GM18511 (cell line): ENCODE measurements around the gene SLC39A2.
"Not testable (repeated sequence)": the region's sequence is repeated elsewhere in the genome, so short reads cannot be mapped to it uniquely, and the experiment has no call there.

Source experiments
- ATAC-seq: cut with Tn5 transposase; IDR thresholded peaks from one replicate; pipeline ENCODE4 v1.9.1; 2021; ENCODE audit warnings: mild to moderate bottlenecking, moderate library complexity; ENCODE audit not compliant: unreplicated experiment

Gene SLC39A2

DNA sequence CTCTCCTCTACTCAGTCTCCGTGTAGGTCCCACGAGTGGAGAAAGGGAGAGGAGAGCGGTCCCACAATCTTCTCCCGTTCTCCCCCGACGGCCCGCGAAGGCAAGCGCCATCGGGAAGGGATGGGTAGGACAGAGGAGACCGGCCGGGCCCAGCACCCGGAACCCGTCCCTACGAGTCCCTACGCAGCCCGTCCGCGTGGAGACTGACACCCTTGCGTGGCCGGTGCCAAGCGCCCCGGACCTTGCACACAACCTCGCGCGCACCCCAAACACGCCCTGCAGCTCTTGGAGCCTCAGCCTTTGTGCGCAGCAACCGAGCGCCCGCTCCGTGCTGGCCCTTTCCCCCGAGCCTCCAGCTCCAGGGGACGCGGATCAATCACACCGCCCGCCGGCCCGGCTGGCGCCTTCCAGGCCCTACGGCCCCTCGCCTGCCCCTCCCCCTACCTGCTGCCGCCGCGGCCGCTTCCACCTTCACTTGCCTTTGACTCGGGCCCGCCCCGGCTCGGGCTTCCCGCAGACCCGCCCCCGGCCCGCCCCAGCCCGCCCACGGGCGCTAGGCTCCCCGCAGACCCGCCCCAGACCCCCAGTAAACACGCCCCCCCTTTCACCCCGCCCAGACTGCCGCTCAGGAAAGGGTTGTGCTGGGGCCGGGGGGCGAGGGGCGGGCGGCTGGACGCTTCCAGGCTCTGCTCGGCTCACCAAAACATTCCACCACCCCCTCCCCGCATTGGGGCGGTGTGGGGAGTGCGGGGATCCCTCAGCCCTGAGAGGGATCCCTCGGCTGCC, 25.7 kb downstream of the SLC39A2 start, which contains the start of gene NDRG2:
TSS of gene NDRG2 (minus strand) at position 477 of the 786 bp plus-strand sequence. CDS start 1,746 bp downstream, outside the sequence.
- no peak for ATAC-seq

DNA sequence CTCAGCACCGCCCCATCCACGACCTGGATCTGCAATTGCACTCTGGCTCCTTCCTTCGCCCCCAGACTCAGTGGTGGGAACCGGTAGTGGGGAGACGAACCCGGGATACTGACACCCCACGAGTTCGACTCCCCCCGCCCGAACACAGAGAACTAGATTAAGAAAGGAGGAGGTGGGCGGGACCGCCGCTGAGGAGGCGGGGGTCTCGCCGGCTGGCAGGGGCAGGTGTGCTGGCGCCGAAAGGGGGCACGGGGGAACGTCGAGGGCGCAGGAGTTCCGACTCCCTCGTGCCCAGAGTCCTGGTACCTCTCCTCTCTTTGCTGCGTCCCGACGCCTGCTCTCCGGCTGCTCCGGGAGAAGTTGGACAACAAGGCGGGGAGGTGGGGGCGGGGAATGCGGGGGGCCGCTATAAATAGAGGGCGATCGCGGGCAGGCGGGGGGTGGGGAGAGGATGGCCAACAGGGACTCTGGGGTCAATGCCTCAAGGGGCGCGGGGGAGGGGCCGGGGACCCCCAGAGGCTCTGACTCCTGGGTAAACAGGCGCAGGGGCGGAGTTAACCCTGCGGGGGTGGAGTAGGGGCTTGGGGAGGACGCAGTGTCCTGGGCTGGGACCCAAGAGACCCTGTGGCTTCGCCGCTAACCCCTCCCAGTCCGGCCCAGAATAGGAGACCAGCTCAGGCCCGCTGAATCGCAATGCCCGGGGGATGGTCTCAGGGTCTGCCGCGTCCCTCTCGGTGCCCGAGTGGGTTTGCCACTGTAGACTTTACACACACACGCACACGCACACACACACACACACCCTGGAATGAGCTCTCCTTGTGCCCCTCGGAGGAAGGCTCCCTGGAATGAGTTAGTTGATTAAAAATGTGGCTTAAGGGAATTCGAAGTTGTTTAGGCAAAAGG, 26.5 kb downstream of the SLC39A2 start:
- ATAC-seq, result no peak

DNA sequence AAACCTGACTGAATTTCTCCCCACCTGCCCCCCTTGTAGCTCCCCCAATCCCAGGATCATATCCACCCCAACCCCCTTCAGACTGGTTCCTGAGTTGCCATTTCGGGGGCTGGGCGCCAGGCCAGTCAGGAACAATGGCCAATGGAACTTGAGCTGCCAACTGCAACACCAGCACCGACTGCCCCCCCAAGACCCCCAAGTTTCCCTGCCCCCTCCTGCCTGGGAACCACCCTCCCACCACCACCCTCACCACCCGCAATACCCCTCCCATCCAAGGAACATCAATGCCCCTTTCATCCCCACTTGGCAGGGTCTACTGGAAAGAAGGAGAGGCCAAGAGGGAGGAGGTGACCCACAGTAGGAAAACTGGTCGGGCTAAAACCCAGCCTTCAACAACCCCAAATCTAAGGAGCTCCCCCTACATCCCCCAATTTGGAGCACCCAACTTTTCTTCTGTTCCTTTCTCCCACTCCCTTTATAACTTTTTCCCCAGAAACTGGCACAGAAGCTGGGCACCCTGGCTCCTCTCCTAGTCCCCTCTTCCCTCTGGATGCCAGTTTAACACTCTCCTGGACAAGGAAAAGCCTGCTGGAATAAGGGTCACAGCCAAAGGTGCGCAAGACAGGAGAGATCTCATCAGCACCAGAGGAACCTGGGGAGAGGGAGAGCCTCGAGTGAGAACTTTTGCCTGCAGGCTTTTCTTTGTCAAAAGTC, 27.3 kb downstream of the SLC39A2 start:
- ATAC-seq, result no peak

DNA sequence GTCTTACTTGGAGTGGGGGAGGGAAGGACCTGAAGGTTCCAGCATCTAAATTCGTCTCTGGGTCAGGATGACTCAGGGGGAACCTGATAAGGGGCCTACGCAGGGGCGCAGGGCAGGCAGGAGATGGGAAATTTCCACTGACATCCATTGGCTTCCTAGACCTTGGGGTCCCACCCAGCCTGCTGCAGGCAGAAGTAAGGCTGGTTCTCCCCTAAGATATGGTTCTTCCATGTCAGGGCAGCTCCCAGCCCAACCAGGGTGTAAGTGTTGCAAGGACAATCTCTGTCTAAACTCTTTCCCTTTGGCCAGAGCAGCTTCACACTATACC, 27.9 kb downstream of the SLC39A2 start:
- ATAC-seq, result no peak

DNA sequence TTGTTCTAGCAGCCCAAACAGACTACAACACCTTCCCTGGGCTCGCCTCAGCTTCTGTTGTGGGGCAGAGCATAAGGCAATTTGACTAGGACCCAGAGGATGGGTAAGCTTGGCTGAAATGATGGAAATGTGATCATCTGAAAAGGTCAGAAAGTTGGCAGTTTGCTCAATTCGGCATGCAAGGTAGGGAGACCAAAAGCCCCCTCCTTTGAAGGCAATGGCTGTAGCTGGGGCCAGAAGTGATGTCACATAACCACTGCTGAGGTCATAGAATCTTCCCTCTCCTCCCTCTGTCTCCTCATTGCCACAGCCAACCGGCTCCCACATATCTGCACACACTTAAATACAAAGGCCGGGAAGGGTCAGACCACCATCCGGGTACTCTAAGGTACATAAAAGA, 30.8 kb downstream of the SLC39A2 start, which contains the start of gene TPPP2:
TSS of gene TPPP2 (plus strand) at position 301 of the 400 bp plus-strand sequence. CDS start 365 bp downstream, outside the sequence.
- ATAC-seq, result no peak

DNA sequence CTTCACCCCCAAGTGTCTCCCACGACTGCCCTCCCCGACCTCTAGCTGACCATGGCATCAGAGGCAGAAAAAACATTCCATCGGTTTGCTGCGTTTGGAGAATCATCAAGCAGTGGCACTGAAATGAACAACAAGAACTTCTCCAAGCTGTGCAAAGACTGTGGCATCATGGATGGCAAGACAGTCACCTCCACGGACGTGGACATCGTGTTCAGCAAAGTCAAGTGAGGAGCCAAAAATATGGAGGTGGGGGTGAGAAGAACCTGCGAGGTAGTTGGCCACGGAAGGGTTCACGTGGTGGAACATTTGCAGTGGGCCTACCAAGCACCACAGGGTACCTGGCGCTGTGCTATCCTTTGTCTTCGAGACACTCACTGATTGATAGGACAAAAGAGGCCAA, 31.4 kb downstream of the SLC39A2 start:
- no peak for ATAC-seq

DNA sequence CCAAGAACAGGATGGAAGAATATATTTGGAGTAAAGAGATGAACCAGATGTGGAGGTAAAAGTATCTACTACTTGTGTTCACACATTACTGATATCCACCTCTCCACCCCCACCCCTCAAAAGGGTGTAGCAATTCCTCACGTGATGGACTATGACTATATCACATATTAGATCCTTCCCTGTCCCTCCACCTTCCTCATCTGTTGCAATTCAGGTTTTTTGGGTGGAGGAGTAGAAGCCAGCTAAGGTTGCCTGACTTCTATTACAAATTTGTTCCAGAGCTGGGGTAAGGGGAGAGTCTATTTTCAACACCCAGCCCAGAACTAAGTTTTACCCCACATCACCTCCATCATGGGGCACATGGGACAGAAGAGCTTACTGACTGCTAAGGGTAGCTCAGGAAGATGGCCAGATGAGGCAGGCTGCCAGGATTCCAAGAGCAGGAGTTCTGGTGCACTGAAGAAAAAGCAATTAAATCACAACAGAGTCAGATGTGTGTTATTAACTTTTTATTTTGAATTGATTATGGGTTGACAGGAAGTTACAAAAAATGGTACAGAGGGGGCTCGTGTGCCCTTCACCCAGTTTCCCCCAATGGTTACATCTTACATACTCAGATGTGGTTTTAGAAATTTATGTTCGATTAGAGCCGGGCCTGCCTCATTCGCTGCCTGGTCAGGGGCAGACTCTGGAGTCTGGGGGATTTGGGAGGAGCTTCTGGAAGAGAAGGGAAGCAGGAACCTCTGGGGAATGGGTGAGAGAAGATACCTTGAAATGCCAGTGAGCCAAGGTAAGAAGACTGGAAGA, 33.4 kb downstream of the SLC39A2 start:
- no peak for ATAC-seq

DNA sequence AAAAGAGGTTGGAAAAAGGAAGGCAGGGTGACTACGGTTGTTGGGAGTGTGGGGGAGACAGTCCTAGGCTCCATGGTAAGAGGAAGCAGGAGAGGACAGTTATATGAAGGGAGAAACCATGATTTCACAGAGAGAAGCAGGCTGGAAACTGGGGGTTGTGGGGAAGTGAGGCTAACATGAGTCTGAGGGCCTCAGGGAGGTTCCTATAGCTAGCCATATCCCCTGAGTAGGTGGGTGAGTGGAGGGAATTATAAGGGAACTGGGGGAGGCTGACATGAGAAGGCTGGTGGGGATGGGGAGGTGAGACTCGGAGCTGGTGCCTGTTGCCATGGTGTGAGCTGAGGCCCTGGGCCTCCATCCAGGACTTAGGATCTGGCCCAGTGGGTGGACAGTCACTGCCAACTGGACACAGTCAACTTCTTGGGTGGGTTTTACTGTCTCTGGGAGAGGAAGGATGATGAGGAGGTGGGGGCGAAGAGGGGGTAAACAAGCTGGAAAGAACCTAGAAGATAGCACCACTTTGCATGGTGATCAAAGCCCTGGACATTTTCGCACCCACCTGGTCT, 34.1 kb downstream of the SLC39A2 start:
- no peak for ATAC-seq

DNA sequence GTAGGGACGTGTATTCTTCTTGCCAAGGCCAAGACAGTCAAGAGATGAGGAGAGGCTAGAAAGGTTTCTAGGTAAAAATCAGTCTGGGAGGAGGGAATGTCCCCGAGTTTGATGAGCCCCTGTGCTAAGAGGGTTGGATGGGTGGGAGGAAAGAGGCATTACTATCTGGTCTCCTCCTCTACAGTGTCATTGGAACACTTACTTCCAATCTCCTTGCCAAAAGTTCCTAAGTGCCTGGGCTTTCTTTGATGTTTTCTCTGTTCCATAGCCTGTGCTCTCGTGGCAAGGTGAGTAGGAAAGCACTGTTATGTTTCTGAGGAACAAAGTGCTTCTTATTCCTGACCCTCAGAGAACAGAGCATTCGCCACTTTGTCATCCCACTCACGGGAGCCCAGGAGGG, 35.6 kb downstream of the SLC39A2 start, which contains the start of gene RNASE13:
TSS of gene RNASE13 (minus strand) at position 101 of the 400 bp plus-strand sequence. CDS start 519 bp downstream, outside the sequence.
- no peak for ATAC-seq

DNA sequence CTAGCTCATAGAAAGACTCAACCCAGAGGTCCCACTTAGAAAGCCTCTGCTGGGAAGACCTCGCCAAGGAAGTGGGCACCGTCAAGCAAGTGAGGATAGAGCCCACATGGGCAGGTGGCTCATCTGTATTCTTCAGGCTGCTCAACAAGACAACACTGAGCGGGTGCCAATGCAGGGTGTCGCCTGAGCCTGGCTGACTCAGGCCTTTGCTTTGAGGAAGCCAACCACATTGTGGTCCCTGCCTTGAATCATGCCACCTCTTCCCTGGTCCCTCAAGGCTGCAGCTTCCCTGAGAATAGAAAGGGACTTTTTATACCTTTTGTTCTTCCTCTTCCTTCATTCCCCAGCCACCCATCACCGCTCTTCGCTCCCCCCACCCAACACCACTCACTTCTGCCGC, 37.7 kb downstream of the SLC39A2 start:
- ATAC-seq, result no peak

DNA sequence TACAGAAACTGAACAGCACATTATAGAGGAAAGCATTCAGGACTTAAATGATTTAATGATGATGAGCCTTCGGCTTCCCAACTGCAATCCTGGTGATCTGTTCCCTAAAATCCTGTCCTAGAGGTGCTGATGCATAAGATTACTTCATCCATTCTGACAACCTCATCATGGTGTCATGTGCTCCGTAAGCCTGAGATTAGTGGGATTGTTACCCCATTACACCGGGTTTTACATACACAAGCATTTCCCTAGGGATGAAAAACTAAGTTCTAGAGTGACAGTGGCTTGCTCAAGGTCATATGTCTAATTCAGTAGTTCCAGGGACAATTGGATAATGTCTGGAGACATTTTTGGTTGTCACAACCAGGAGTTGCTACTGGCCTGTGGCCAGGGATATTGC, 38.1 kb downstream of the SLC39A2 start:
- no peak for ATAC-seq

DNA sequence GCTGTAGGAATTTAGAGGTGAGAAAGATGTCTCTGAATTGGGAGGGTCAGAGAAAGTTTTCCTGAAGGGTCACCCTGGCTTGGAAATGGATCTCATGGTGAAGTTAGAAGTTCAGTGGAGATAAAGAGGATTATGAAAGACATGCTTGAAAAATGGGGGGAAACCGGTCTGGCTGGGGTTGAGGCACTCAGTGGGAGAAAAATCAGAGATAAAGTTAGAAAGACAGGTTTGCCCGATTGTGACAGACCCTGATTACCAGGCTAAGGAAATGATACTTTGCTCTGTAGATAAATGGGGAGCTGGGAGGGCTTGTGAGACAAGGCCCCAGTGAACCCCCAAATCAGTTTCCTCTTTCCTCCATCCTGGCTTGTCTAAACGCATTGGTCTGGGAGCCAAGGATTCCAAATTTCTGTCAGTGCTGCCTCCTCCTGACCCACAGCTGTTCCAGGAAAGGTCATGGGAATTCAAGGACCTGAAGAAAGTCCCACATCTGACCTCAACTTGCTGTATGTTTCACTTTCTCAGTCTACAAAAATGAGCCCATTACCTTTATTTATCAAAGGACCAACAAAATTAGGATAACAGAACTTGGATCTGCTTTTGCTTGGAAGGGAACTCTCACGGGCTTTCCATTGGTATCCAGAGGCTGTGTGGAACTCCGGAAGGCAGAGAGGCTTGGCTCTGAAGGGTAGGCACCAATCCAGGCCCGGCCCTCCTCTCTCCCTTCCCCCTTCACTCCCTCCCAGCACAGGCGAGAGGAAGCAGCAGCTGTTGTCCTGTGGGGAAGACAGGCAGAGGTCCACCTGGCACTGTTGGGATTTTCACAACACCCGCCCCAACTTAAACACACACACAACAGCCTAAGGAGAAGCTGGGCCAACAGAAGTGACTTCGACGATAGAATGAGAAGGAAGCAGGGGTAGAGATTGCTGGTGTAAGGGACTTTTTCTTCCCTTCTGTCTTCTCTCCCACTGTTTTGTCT, 39.6 kb downstream of the SLC39A2 start:
- ATAC-seq, result no peak

DNA sequence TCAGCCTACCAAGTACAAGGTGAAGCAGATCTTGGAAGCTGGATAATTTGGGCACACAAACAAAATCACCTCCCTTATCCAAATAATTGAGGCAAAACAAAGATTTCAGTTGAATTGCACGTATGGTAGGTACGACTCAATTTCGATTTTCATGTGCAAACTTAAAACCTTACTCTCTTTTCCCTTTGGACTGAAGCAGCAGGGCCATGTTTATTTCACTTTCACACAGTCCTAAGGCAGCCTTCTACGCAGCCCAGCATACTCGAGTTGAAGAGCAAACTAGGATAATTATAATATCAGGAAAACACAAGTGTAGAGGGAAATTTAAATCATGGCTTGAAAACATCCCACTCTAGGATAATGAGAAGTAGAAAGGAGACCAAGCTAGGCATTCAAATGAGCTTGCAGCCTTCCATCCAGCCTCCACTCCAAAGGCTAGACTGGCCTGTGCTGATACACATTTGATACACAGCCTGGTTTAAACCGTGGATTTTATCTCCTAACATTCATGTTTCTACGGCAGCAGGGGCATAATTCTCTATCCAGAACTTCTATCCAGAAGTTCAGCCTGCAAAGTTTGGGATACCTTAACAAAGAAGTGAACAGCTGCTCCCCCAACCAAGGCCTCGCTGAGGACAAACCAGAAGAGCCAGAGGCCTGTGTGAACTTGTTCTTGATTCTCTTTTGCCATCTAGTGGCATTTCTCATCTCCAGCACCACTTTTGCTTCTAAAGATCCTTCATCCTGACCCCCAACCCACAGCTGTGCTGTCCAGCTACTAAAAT, 40.7 kb downstream of the SLC39A2 start:
- ATAC-seq, result peak; percentile 51

DNA sequence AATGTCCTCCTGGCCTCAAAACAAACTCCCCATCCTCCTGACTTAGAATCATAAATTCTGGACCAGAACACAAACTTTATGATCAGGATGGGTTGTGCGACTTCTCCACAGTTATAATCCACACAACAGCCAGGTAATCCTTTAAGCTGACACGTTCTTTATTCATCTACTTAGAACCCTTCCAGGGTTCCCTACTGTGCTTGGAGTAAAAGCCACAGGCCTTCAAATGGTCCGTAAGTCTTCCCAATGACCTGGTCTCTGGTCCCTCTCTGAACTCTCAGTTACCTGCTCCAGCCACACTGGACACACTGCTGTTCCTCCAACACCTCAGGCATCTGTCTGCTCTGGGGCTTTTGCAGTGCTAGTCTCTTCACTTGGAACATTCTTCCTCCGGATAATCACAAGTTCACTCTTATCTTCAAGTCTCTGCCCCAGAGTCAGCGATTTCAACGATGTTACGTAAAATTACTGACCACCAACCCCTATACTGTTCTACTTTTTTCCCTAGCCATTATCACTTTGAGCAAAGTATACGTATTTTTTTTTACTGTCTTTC, 41.4 kb downstream of the SLC39A2 start:
- ATAC-seq, result no peak

DNA sequence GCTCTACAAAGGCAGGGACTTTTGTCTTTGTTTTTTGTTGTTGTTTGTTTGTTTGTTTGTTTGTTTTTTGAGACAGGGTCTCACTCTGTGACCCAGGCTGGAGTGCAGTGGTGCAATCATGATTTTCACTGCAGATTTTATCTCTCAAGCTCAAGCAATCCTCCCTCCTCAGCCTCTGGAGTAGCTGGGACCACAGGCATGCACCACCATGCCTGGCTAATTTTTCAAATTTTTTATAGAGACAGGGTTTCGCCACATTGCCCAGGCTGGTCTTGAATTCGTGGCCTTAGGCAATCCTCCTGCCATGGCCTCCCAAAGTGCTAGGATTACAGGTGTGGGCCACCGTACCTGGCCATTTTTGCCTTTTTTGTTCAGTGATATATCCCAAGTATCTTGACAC, 41.8 kb downstream of the SLC39A2 start:
- ATAC-seq, result not testable (repeated sequence)

DNA sequence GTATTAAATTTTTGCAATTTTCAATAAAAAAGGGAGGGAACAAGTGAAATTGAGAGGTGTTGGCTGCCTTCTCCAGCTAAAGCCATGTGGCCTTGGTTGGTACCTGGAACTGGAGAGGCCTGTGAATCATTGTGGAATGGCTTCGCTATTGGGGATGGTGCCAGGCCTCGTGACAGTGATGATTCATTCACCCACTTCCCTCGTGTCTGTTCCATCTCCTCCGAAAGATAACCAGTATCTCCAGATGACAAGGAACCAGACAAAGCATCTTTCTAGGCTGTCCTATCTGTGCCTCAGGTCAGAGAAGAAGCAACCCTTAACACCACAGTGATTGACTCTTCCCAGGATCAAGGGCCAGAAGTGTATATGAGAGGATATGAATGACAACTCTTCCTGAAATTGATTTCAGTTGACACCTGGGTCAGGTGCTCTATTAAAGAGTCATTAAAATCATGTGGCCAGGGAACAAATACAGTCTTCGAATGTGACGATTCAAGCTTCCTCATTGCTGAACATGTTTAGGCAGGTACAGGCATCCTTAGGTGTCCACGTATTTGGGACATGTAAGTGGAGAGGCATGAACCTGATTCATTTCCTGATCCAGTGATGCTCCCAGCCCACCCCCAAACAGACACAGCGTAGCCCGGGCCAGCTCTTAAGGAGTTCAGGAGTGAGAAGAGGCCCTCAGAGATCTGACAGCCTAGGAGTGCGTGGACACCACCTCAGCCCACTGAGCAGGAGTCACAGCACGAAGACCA, 42.8 kb downstream of the SLC39A2 start, which contains the start of gene RNASE7:
TSS of gene RNASE7 (plus strand) at position 687 of the 758 bp plus-strand sequence. CDS start 631 bp downstream, outside the sequence.
- ATAC-seq, result no peak

DNA sequence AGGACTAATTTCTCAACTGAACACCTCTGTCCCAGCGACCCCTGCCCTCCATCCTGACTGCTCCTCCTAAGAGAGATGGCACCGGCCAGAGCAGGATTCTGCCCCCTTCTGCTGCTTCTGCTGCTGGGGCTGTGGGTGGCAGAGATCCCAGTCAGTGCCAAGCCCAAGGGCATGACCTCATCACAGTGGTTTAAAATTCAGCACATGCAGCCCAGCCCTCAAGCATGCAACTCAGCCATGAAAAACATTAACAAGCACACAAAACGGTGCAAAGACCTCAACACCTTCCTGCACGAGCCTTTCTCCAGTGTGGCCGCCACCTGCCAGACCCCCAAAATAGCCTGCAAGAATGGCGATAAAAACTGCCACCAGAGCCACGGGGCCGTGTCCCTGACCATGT, 43.8 kb downstream of the SLC39A2 start:
- no peak for ATAC-seq
